Posterior vena cava (tissue), 2 donors: ENCODE data around the gene ADAM12. TPM values are rescaled to one million over a fixed set of nuclear protein-coding genes. Genes with fewer than 3 reads are reported as not detected.
"Not testable (repeated sequence)": the region's sequence is repeated elsewhere in the genome, so short reads cannot be mapped to it uniquely, and the experiment has no call there.

ENCODE experiments used
- DNase-seq: peaks from one replicate; pipeline ENCODE4 v3.0.0-alpha.2; 2020; ENCODE audit warnings: low spot score
- intact Hi-C, 2 donors: fragments of 100-400 bp; cut with DNase I; formaldehyde crosslinking; loops; one replicate each; pipeline versions ENCODE4 v1.14.1 to v1.14.2; 2022 to 2023
- total RNA-seq, 2 donors: library from RNA; stranded (reverse); fragmentation: NEBNext Ultra II Directional; extraction: Animal tissue kit (Norgen Biotek cat#: 25700); gene quantifications; one replicate each; pipeline ENCODE4 v1.2.1, GENCODE V29; 2021
- donor health status: DM: yes; HTN: yes; CAD: no.
- donor health status: DM: yes; HTN: yes; CAD: no.

ADAM12 gene
- total RNA-seq, 2 donors from 2014 or later, result 2.2 to 2.8 TPM

DNA sequence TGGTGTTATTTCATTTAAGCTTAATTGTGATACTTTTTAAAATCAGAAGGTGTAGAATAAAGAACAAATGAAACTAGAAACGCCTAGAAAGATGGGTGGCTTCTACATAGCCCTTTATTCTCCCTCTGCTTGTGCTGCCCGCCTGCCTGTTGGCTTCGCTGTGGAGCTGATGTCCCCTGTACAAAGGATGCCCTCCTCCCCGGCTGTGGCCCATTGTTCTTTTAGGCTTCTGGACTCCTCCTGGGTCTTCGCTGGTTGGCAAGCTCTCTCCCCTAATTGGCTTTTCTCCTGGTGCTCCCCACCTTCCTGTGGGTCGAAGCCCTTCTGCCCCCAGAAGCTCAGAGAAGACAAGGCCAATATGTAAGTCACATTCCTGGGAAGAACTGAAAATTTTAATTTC is 393.7 kb downstream of the ADAM12 start:
- intact Hi-C loops, result no loop called here
- no peak for DNase-seq

DNA sequence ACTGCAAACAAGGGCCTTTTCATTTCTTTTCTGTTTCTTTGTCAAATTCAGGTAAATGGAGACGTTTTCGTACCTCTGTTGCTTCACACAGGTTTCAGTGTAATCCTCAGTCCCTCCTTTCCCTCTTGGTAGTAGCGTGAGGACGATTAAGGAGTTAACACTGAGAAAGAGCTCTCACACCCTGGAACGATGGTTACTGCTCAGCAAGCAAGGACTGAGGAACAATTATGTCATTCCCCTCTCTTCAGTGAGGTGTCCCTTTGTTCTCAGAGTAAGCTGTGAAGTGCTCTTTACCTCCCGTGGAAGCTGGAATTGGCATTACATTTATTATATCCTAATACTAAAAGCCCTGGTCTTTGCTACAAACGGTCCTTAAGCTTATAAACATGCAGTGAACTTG is 396.0 kb downstream of the ADAM12 start:
- intact Hi-C loops, result no loop called here
- DNase-seq, result no peak

DNA sequence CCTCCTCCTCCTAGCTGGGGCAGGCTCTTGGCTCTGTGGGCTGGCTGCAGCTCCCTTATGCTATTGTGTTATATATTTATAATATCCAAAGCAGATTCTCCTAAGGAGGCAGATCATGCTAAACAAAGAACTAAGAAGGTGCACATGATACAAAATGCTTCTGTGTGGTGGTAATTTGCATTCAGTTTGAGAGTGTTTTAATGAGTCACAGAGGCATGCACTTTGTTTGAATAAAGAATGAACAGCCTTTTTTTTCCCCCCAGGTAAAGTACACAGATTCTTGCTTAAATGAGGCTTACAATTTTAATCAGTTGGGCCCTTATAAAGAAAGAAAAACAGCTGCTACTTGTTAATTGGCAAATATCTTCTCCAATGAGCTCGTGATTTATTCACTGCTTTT is 396.9 kb downstream of the ADAM12 start:
- intact Hi-C loops, result loop anchor here in 1 of 2 donors (2.0 kb wide), 1 partner anchor 301 kb away; no protein-coding TSS in a partner anchor
- DNase-seq, result no peak

DNA sequence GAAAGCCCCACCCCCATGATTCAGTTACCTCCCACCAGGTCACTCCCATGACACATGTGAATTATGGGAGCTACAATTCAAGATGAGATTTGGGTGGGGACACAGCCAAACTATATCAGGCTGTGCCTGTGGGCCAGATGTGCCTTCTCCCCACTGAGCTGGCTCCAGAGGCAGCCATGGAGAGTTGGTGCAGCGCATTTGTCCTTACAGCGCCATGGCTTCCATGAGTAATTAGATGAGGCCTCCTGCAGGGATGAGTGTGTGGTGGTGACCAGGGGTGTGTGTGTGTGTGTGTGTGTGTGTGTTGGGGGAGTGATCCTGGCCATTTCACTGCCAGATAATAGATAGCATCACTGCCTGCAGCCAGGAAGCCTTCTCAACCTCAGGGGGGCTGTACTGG is 397.3 kb downstream of the ADAM12 start:
- no peak for DNase-seq
- intact Hi-C loops, result loop anchor here in 1 of 2 donors (2.0 kb wide), 1 partner anchor 302 kb away; no protein-coding TSS in a partner anchor

- no peak for DNase-seq
- intact Hi-C loops, result loop anchor here (2.0 to 10.0 kb wide), 2 partner anchors 303 to 515 kb away; no protein-coding TSS in a partner anchor
These were observed 398.5 kb downstream of the ADAM12 start for GRCh38 chr10:125989791-125990190.

DNA sequence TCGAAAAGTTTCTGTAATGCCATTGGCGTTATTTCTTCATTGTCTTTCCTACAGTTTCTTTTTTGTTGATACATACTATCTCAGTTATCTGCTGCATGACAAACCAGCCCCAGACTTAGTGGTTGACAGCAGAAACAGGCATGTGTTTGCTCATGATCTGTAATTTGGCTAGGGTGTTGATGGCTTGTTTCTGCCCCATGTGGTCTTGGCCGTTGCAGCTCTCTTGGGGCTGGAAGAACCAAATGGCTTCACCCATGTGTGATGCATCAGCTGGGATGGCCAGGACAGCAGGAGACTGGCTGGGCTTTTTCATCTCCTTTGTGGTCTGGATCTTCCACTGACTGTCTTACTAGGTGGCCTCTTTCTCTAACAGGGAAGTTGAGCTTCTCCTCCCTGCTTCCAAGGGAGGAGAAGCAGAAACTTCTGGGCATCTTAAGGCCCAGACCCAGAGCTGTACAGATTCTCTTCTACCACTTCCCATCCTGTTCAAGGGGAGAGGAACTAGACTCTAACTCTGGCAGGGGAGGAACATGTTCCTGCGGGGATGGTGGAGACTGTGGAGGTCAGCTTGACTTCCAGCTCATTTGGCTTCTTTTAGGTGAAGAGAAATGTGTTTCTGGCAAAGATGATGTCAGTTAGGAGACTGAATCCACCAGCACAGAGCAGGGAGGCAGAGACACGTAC is 402.6 kb downstream of the ADAM12 start:
- intact Hi-C loops, result loop anchor here in 1 of 2 donors (10.0 kb wide), 1 partner anchor 519 kb away; no protein-coding TSS in a partner anchor
- no peak for DNase-seq

- intact Hi-C loops, result loop anchor here in 1 of 2 donors (5.0 to 10.0 kb wide), 2 partner anchors 317 to 520 kb away; no protein-coding TSS in a partner anchor
- no peak for DNase-seq
These were observed 403.3 kb downstream of the ADAM12 start for GRCh38 chr10:125984865-125985495.

GRCh38 chr10:125984346-125984745 is 403.9 kb downstream of the ADAM12 start:
- no peak for DNase-seq
- intact Hi-C loops, result loop anchor here in 1 of 2 donors (5.0 to 10.0 kb wide), 2 partner anchors 318 to 520 kb away; no protein-coding TSS in a partner anchor

DNA sequence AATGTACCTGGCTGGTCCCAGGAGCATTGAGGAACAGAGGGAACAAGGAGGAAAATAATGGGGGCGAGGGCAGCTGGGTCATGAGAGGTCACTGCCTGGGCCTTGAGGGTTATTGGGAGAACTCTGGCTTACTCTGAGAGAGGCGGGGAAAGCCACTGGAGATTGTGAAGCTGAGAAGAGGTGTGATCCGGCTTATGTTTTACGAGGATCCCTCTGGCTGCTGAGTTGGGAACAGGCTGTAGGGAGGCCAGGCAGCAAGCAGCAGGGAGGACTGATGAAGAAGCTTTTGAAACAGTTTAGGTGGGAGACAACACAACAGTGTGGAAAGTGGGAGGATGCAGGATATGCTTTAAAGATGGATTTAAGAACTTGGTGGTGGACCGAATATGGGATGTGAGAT is 404.6 kb downstream of the ADAM12 start:
- DNase-seq, result no peak
- intact Hi-C loops, result loop anchor here (2.0 to 10.0 kb wide), 3 partner anchors 319 to 521 kb away; no protein-coding TSS in a partner anchor

DNA sequence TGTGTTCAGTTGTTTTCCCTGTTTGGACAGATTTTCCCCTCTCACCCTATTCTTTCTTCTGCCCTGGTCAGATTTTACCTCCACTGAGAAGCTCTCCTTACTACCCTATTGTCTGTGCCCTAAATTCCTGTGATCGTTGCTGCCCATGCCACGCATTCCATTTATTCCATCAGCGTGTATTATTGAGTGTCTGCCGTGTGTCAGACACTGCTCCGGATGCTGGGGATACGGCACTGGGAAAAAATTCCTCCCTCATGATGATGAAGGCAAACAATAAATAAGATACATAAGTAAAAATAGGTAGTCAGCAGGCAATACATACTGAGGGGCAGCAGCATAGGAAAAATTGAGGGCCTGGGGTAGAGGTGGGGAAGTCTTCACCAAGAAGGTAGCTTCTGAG is 405.1 kb downstream of the ADAM12 start:
- no peak for DNase-seq
- intact Hi-C loops, result loop anchor here (2.0 to 10.0 kb wide), 3 partner anchors 319 to 522 kb away; no protein-coding TSS in a partner anchor

DNA sequence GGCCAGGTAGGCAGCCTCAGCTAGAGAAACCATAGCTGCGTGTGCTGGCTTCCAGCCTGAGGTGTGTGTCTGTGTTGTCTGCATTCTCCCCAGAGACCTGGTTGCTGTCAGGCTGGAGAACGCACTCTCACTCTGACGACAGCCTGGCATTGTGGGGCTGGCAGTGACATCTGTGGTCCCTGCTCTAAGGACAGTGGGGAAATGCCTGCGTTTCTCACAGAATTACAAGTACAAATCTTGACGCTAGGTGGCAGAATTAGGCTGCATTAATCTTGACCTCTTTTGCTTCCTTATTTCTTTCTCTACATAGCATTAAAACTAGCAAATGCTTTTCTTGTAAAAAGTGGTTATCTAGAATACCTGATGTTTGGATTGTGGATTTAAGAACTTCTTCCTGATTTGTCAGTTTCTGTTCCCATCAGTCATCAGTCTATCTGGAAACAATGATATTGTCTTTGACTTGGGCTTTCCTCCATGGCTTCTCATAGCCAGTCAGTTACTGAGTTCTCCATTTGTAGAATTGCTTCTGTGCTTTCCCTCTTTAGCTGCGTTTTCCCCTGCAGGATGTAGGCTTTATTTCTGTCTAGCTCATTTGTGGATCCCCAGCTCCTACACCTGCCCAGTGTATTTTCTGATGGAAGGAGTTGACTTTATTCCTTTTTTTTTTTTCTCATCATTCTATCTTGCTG is 405.9 kb downstream of the ADAM12 start:
- DNase-seq, result no peak

DNA sequence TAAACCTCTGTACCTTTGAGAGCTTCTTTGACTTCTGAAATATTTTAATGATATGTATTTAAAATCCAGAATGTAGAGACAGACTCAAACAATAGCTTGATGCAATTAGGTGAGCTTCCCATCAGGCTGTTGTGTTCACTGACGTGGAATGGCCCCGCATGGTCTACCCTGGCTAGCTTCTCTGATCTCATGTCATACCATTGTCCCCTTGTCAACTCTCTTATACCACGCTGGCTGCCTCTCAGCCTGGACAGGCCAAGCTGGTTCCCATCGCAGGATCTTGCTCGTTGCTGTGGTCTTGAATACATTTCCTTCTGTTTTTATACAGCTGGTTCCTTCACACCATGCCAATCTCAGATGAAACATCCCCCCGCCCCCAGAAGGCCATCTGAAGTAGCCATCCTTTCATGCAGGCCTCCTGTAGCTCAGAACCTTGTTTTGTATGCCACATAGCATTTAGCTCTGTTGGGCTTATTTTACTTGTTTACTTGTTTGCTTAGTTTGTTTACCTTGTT is 407.7 kb downstream of the ADAM12 start:
- intact Hi-C loops, result loop anchor here in 1 of 2 donors (5.0 to 10.0 kb wide), 2 partner anchors 322 to 524 kb away; no protein-coding TSS in a partner anchor
- DNase-seq, result no peak

More for the DNA sequence above, 405.9 kb downstream of the ADAM12 start:
- intact Hi-C loops, result loop anchor here (2.0 to 10.0 kb wide), 3 partner anchors 320 to 522 kb away; no protein-coding TSS in a partner anchor

GRCh38 chr10:125979976-125980375 is 408.3 kb downstream of the ADAM12 start:
- intact Hi-C loops, result loop anchor here in 1 of 2 donors (5.0 to 10.0 kb wide), 2 partner anchors 322 to 525 kb away; no protein-coding TSS in a partner anchor
- no peak for DNase-seq

DNA sequence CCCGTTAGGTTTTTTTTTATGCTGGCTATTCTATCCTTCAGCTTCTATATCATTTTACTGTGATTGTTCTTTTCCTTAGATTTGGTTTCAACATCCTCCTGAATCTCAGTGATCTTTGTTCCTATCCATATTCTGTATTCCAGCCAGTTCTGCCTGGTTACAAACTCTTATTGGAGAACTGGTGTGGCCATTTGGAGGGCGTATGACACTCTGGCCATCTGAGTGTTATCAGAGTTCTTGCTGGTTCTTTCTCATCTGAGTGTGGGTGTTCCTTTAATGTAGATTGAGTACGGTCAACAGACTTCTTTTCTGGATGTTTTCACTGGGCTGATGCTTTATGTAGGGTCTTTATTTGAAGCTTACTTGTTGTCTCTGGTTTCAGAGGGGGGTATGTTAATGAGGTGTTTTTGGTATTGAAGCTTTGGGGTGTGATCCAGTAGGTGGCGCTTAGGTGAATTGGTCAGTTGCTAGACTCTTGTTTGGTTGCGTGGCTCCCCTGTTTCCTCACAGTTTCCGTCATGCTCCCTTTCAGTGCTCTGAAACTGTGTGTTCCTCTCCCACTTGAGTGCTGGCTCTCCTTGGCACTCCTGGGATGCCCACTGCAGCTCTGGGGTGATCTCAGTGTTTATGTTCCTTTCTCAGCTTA is 411.2 kb downstream of the ADAM12 start:
- intact Hi-C loops, result no loop called here
- no peak for DNase-seq

GRCh38 chr10:125970077-125970630 is 418.1 kb downstream of the ADAM12 start:
- intact Hi-C loops, DNase-seq: not testable (repeated sequence)

GRCh38 chr10:125967533-125967932 is 420.7 kb downstream of the ADAM12 start:
- intact Hi-C loops, result no loop called here
- DNase-seq, result no peak

DNA sequence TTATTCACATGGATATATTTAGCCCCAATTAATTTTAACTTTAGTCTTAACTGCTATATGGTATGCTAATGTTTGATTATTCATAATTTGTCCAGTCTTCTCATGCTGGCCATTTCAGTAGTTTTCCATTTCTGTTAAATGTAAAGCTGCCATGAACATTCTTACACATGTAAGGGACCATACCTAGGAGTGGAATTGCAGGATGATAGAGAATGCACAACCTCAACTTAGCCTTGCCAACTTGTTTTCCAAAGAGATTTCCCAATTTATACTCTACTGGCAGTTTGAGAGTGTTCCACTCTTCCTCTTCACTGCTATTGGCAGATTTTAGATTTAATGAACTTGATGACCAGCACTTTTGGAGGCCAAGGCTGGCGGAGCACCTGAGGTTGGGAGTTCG is 423.7 kb downstream of the ADAM12 start:
- intact Hi-C loops, result no loop called here
- no peak for DNase-seq
